Right lobe of liver (tissue), 6 donors: ENCODE measurements around the gene SOD3. TPM values are rescaled to one million over a fixed set of nuclear protein-coding genes. Genes with fewer than 3 reads are reported as not detected.

Experiments
- ATAC-seq, 4 donors: fragments of 200-7000 bp; cut with Tn5 transposase; one replicate each; pipeline ENCODE4 v1.9.1; 2020; ENCODE audit warnings: mild to moderate bottlenecking in 4 of 4, moderate library complexity in 4 of 4
- DNase-seq, 3 donors: peaks; one replicate each; pipeline ENCODE4 v3.0.0-alpha.2; 2020
- H3K27ac ChIP-seq, 3 donors: fragments of 200-600 bp; one replicate each; pipeline ENCODE4 v1.8.0; 2022
- H3K27me3 ChIP-seq, 2 donors: fragments of 200-600 bp; one replicate each; pipeline ENCODE4 v1.8.0; 2022
- H3K36me3 ChIP-seq, 4 donors: fragments of 200-600 bp; sonication (generic) in 1 of 4; one replicate each; pipeline versions ENCODE4 v1.5.1 to v1.8.0; 2017 to 2022; ENCODE audit warnings: control low read depth in 1 of 4
- H3K4me1 ChIP-seq, 4 donors: fragments of 200-600 bp; sonication (generic) in 1 of 4; one replicate each; pipeline versions ENCODE4 v1.5.1 to v1.8.0; 2017 to 2022; ENCODE audit warnings: control low read depth in 1 of 4
- H3K4me3 ChIP-seq, 3 donors: fragments of 200-600 bp; one replicate each; pipeline ENCODE4 v1.8.0; 2022
- H3K9me3 ChIP-seq, 4 donors: fragments of 200-600 bp; sonication (generic) in 1 of 4; one replicate each; pipeline versions ENCODE4 v1.5.1 to v1.8.0; 2017 to 2022; ENCODE audit warnings: control low read depth in 1 of 4
- POLR2A ChIP-seq: fragments of 450-650 bp; IDR thresholded peaks from one replicate; pipeline ENCODE4 v1.6.1; 2017; ENCODE audit warnings: antibody characterized with exemption, mild to moderate bottlenecking
- WGBS: methylation state at CpG from one replicate; pipeline ENCODE4 v1.1.6; 2018; ENCODE audit warnings: low coverage, low lambda C conversion rate; ENCODE audit not compliant: insufficient coverage; ENCODE audit errors: missing lambda C conversion rate; 5-methylcytosine and 5-hydroxymethylcytosine counted together
- intact Hi-C, 2 donors: fragments of 100-400 bp; cut with DNase I; formaldehyde crosslinking; loops; one replicate each; pipeline versions ENCODE4 v1.11.2 to v1.14.1; 2022
- total RNA-seq, 6 experiments: library from RNA; depleted of rRNA in 2 of 6; stranded (reverse); fragments of >200 nt in 2 of 6; fragmentation: NEBNext Ultra II Directional in 3 of 6; extraction: Animal tissue kit (Norgen Biotek cat#: 25700) in 3 of 6; gene quantifications; one replicate each; pipeline versions ENCODE4 v1.1.0 to v1.2.4, GENCODE V29; 2016 to 2023
- TF ChIP-seq, protein P1 (sequence below), 4 donors: fragments of 200-600 bp in 3 of 4; fragments of 450-650 bp in 1 of 4; IDR thresholded peaks; one replicate each; pipeline versions ENCODE4 v1.5.1 to v1.8.0; 2016 to 2022; ENCODE audit warnings: antibody characterized with exemption in 4 of 4, mild to moderate bottlenecking in 2 of 4
- donor health status: DM: no; HTN: yes; CAD: no.
- donor health status: DM: no; HTN: no; CAD: no.
- donor health status: DM: no; HTN: no; CAD: no.
- donor health status: DM: no; HTN: yes; CAD: no.
- donor health status: DM: no; HTN: yes; CAD: no.

Gene SOD3
- total RNA-seq, 6 experiments from 2014 or later: 1.5 to 7.9 (median 3.6) TPM

DNA sequence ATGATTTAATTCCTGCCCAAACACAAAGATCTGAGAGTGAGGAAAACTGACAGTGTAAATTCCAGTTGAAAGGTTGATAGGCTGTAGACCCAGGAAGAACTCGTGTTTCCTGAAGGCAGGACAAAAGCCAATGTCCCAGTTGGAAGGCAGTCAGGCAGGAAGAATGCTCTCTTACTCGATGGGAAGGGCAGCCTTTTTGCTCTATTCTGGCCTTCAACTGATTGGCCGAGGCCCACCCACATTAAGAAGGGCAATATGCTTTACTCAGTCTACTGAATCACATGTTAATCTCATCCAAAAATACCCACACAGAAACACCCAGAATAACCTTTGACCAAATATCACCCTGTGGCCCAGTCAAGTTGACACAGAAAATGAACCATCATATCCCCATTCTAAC is 45.3 kb upstream of the SOD3 start:
- no peak for TF ChIP-seq POLR2A
- TF ChIP-seq, protein P1, sequence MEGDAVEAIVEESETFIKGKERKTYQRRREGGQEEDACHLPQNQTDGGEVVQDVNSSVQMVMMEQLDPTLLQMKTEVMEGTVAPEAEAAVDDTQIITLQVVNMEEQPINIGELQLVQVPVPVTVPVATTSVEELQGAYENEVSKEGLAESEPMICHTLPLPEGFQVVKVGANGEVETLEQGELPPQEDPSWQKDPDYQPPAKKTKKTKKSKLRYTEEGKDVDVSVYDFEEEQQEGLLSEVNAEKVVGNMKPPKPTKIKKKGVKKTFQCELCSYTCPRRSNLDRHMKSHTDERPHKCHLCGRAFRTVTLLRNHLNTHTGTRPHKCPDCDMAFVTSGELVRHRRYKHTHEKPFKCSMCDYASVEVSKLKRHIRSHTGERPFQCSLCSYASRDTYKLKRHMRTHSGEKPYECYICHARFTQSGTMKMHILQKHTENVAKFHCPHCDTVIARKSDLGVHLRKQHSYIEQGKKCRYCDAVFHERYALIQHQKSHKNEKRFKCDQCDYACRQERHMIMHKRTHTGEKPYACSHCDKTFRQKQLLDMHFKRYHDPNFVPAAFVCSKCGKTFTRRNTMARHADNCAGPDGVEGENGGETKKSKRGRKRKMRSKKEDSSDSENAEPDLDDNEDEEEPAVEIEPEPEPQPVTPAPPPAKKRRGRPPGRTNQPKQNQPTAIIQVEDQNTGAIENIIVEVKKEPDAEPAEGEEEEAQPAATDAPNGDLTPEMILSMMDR (IDR thresholded peaks at IDR 0.05): no peak
- no peak overlapping the region for H3K4me3 ChIP-seq
- no peaks in the 10 kb centered on the region for H3K36me3 ChIP-seq
- no peak overlapping the region for H3K27ac ChIP-seq
- 62% methylated on average over 2 of the region's 3 CpGs for WGBS
- no peaks in the 10 kb centered on the region for H3K9me3 ChIP-seq
- DNase-seq (no peak), ATAC-seq (no peak)
- H3K4me1 ChIP-seq: no peaks in the 10 kb centered on the region
- no peaks in the 10 kb centered on the region for H3K27me3 ChIP-seq
- intact Hi-C loops: no loop called here

DNA sequence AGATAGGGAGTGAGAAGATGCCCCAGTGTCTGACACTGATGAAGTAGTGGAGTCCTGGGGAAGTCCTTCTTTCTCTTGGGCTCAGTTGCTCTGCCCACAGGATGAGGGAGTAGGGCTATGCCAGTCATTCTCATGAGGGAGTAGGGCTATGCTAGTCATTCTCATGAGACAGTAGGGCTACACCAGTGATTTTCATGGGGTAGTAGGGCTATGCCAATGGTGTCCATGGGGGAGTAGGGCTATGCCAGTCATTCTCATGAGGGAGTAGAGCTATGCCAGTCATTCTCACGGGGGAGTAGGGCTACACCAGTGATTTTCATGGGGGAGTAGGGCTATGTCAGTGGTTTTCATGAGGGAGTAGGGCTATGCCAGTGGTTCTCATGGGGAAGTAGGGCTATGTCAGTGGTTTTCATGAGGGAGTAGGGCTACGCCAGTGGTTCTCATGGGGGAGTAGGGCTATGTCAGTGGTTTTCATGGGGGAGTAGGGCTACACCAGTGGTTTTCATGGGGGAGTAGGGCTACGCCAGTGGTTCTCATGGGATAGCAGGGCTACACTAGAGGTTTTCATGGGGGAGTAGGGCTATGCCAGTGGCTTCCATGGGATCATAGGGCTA is 43.3 kb upstream of the SOD3 start:
- H3K36me3 ChIP-seq: no peaks in the 10 kb centered on the region
- intact Hi-C loops: no loop called here
- DNase-seq (no peak), ATAC-seq (no peak)
- H3K9me3 ChIP-seq: peaks cover 0 to 6% (median 2%) of the 10 kb centered on the region in 4 donors
- H3K4me3 ChIP-seq: no peak overlapping the region
- TF ChIP-seq, protein P1 (IDR thresholded peaks at IDR 0.05): no peak
- TF ChIP-seq POLR2A: no peak
- no peaks in the 10 kb centered on the region for H3K27me3 ChIP-seq
- 60% methylated on average over 3 of the region's 3 CpGs for WGBS
- H3K4me1 ChIP-seq: no peaks in the 10 kb centered on the region
- no peak overlapping the region for H3K27ac ChIP-seq

DNA sequence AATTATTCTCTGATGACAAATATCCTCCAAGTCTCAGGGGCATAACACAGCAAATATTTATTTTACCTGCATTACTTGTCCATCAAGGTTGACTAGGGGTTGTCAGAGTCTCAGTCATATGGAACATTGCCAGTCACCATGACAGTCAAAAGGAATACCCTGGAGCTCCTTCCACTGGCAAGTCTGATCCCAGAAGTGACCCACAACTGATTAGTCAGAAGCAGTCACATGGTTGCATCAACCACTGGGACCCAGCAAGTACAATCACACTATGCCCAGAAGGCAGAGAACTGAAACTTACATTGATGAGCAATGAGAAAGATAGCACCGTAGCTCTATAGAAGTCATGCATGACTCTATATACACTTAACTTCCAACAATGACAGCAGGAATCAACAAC is 41.9 kb upstream of the SOD3 start:
- WGBS: 80% methylated on average over 1 of the region's 1 CpG
- H3K27ac ChIP-seq: no peak overlapping the region
- no peaks in the 10 kb centered on the region for H3K4me1 ChIP-seq
- DNase-seq (no peak), ATAC-seq (no peak)
- H3K27me3 ChIP-seq: no peaks in the 10 kb centered on the region
- peaks cover 0 to 9% (median 2%) of the 10 kb centered on the region in 4 donors for H3K9me3 ChIP-seq
- TF ChIP-seq, protein P1 (IDR thresholded peaks at IDR 0.05): no peak
- TF ChIP-seq POLR2A: no peak
- H3K36me3 ChIP-seq: no peaks in the 10 kb centered on the region
- no peak overlapping the region for H3K4me3 ChIP-seq
- intact Hi-C loops: no loop called here

DNA sequence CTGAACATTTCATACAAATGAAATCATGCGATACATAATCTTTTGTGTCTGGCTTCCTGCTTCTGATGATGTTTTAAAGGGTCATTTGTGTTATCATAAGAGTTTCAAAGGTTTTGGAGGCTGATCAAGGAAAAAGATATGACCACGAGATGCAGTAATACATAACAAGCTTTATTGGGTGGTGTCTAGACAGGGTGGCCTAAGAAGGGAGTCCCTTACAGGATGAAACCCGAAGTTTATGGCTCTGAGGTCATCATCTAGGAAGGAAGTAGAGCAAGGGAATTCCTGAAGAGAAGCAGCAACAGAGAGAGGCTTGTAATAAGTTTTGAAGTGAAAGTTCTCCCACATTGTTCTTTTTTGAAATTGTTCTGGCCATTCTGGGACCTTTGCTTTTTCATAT is 40.8 kb upstream of the SOD3 start:
- peaks cover 0 to 9% (median 2%) of the 10 kb centered on the region in 4 donors for H3K9me3 ChIP-seq
- H3K27ac ChIP-seq: no peak overlapping the region
- no peaks in the 10 kb centered on the region for H3K36me3 ChIP-seq
- no peaks in the 10 kb centered on the region for H3K4me1 ChIP-seq
- no peak for DNase-seq
- TF ChIP-seq, protein P1 (IDR thresholded peaks at IDR 0.05): no peak
- TF ChIP-seq POLR2A: no peak
- H3K4me3 ChIP-seq: no peak overlapping the region
- WGBS: 27% methylated on average over 3 of the region's 3 CpGs
- no peaks in the 10 kb centered on the region for H3K27me3 ChIP-seq
- intact Hi-C loops: no loop called here
- no peak for ATAC-seq
